GM12878 (cell line): Measurements from ENCODE around the gene MCEE. TPM values are rescaled to one million over a fixed set of nuclear protein-coding genes. Genes with fewer than 3 reads are reported as not detected.

ENCODE experiments used
- ATAC-seq: fragments of 200-7000 bp; cut with Tn5 transposase; 3 replicates; pipeline ENCODE4 v1.9.1; 2020; ENCODE audit warnings: mild to moderate bottlenecking, moderate library complexity
- BruUV-seq: library from RNA; stranded (reverse); fragments of 400-500 nt; replicated peaks from 2 replicates; lab custom pipeline; 2021; lab: Mats Ljungman, UMichigan
- CTCF ChIA-PET: fragments of 300-600 bp; sonication (Branson Sonifier 250); formaldehyde crosslinking; extraction: SDS; loops from one replicate; lab custom pipeline; 2021; ENCODE audit warnings: inconsistent platforms; lab: Yijun Ruan, JAX
- POLR2A ChIA-PET: fragments of 350-600 bp; formaldehyde crosslinking; extraction: SDS; loops from one replicate; lab custom pipeline; 2021; ENCODE audit warnings: inconsistent platforms; lab: Charles Lee
- RAD21 ChIA-PET: fragments of 300-600 bp; sonication (Branson Sonifier 250); formaldehyde crosslinking; loops from one replicate; lab custom pipeline; 2023; ENCODE audit warnings: antibody characterized with exemption; ENCODE audit not compliant: unreplicated experiment; lab: Charles Lee
- SMC1A ChIA-PET: fragments of 300-600 bp; sonication (Branson Sonifier 250); formaldehyde crosslinking; loops from one replicate; lab custom pipeline; 2023; ENCODE audit not compliant: unreplicated experiment, uncharacterized antibody; lab: Charles Lee
- DNase-seq: peaks from one replicate; pipeline ENCODE4 v3.0.0-alpha.2; 2011; ENCODE audit warnings: low read depth, low spot score
- FAIRE-seq: peaks from 3 replicates; lab custom pipeline; 2011; peaks lifted over from hg19 to GRCh38; lab: Jason Lieb, UNC
- H2AFZ ChIP-seq: 2 replicates; pipeline ENCODE4 v1.6.0; 2011; ENCODE audit warnings: low read depth, low read length, control low read depth; ENCODE audit not compliant: control insufficient read depth
- H3K27ac ChIP-seq: 2 replicates; pipeline ENCODE4 v1.5.1; 2011; ENCODE audit warnings: control low read depth; ENCODE audit not compliant: control insufficient read depth, insufficient read depth
- H3K27me3 ChIP-seq, 2 experiments: replicated peaks in 1 of 2; 2 replicates each; pipeline versions ENCODE4 v1.6.0 to v1.6.1; 2011; ENCODE audit warnings: low read length in 1 of 2; ENCODE audit not compliant: control insufficient read depth in 2 of 2, insufficient read depth in 2 of 2
- H3K36me3 ChIP-seq, 2 experiments: 2 replicates each; pipeline ENCODE4 v1.5.1; 2011; ENCODE audit warnings: low read length in 1 of 2; ENCODE audit not compliant: control insufficient read depth in 2 of 2, insufficient read depth in 2 of 2
- H3K4me1 ChIP-seq: 2 replicates; pipeline ENCODE4 v1.6.1; 2011; ENCODE audit warnings: mild to moderate bottlenecking, low read length, moderate library complexity, mixed read lengths; ENCODE audit not compliant: control insufficient read depth, insufficient read depth
- H3K4me2 ChIP-seq: 2 replicates; pipeline ENCODE4 v1.6.0; 2011; ENCODE audit warnings: control low read depth; ENCODE audit not compliant: control insufficient read depth, insufficient read depth
- H3K4me3 ChIP-seq: fragments of 200-600 bp; sonication (generic); 2 replicates; pipeline ENCODE4 v1.5.1; 2016
- H3K79me2 ChIP-seq: 2 replicates; pipeline ENCODE4 v1.6.0; 2011; ENCODE audit warnings: low read length; ENCODE audit not compliant: control insufficient read depth, insufficient read depth
- H3K9ac ChIP-seq: 2 replicates; pipeline ENCODE4 v1.8.0; 2011; ENCODE audit warnings: low read length, control low read depth, mixed read lengths; ENCODE audit not compliant: control insufficient read depth, insufficient read depth
- H3K9me3 ChIP-seq: replicated peaks from 3 replicates; pipeline ENCODE4 v1.5.1; 2011; ENCODE audit warnings: mild to moderate bottlenecking, low read length; ENCODE audit not compliant: control insufficient read depth, insufficient read depth
- H4K20me1 ChIP-seq: 2 replicates; pipeline ENCODE4 v1.6.0; 2011; ENCODE audit not compliant: control insufficient read depth, insufficient read depth
- BCL11A ChIP-seq: IDR thresholded peaks from 2 replicates; pipeline ENCODE4 v1.6.1; 2011; ENCODE audit warnings: low read depth, low read length
- ETV6 ChIP-seq, 2 experiments: fragments of 450-650 bp in 1 of 2; IDR thresholded peaks in 1 of 2; conservative IDR thresholded peaks in 1 of 2; 2 replicates each; pipeline ENCODE4 v1.6.1; 2014; ENCODE audit warnings: antibody characterized with exemption in 1 of 2, borderline replicate concordance in 1 of 2, low read depth in 1 of 2, mild to moderate bottlenecking in 1 of 2, moderate library complexity in 1 of 2
- GABPA ChIP-seq: IDR thresholded peaks from 2 replicates; pipeline ENCODE4 v1.6.1; 2014; ENCODE audit warnings: antibody characterized with exemption, low read depth, mild to moderate bottlenecking, inconsistent platforms
- HDGF ChIP-seq: fragments of 450-650 bp; IDR thresholded peaks from 2 replicates; pipeline ENCODE4 v1.6.1; 2016; ENCODE audit warnings: antibody characterized with exemption
- IKZF1 ChIP-seq: fragments of 450-650 bp; conservative IDR thresholded peaks from 2 replicates; pipeline ENCODE4 v1.6.1; 2017; ENCODE audit warnings: antibody characterized with exemption, mild to moderate bottlenecking
- MYC ChIP-seq: IDR thresholded peaks from 2 replicates; pipeline ENCODE4 v1.6.1; 2011; ENCODE audit warnings: mild to moderate bottlenecking, low read length, moderate library complexity, inconsistent platforms; ENCODE audit not compliant: insufficient read depth, insufficient replicate concordance, insufficient read length, severe bottlenecking
- RAD21 ChIP-seq: IDR thresholded peaks from 2 replicates; pipeline ENCODE4 v1.6.1; 2011; ENCODE audit warnings: mild to moderate bottlenecking, low read depth, low read length, moderate library complexity; ENCODE audit not compliant: insufficient read depth
- RBBP5 ChIP-seq: fragments of 200-600 bp; sonication (generic); conservative IDR thresholded peaks from 2 replicates; pipeline ENCODE4 v1.6.1; 2016
- SIN3A ChIP-seq: IDR thresholded peaks from 2 replicates; pipeline ENCODE4 v1.6.1; 2012; ENCODE audit warnings: low read depth, low read length, improper control_type of control experiment
- SMC3 ChIP-seq: IDR thresholded peaks from 2 replicates; pipeline ENCODE4 v1.6.1; 2011; ENCODE audit warnings: low read length, improper control_type of control experiment, borderline replicate concordance
- SREBF2 ChIP-seq: IDR thresholded peaks from 2 replicates; pipeline ENCODE4 v1.6.1; 2012; ENCODE audit warnings: mild to moderate bottlenecking, low read length
- TARDBP ChIP-seq: IDR thresholded peaks from 2 replicates; pipeline ENCODE4 v1.6.1; 2016; ENCODE audit warnings: borderline replicate concordance
- TBL1XR1 ChIP-seq: IDR thresholded peaks from 2 replicates; pipeline ENCODE4 v1.6.1; 2012; ENCODE audit warnings: low read depth, low read length, improper control_type of control experiment
- WGBS: methylation state at CpG from one replicate; pipeline ENCODE4 v1.1.6; 2016; ENCODE audit warnings: low lambda C conversion rate; ENCODE audit not compliant: insufficient replicate concordance, insufficient coverage; ENCODE audit errors: missing lambda C conversion rate; 5-methylcytosine and 5-hydroxymethylcytosine counted together
- in situ Hi-C: fragments of 300-500 bp; cut with MboI; formaldehyde crosslinking; loops from 9 replicates; pipeline ENCODE4 v1.14.3; 2018; ENCODE audit warnings: mixed read lengths
- intact Hi-C: fragments of 100-400 bp; cut with micrococcal nuclease; formaldehyde crosslinking; loops from one replicate; pipeline ENCODE4 v1.14.2; 2022; ENCODE audit not compliant: unreplicated experiment
- polyA plus RNA-seq, 11 experiments: library from polyadenylated mRNA; depleted of rRNA in 4 of 11; unstranded in 6 of 11; stranded (reverse) in 5 of 11; fragments of >200 nt; fragmentation: Nextera tagmentation in 4 of 11; fragmentation: Illumina TruSeq in 1 of 11; extraction: Ambion mirVana in 4 of 11; extraction: Trizol in 1 of 11; gene quantifications; 1 replicate in 1 of 11; 2 replicates in 10 of 11; pipeline versions ENCODE4 v1.2.1 to v1.2.3, GENCODE V29; 2011 to 2016; ENCODE audit warnings: inconsistent platforms in 2 of 11, missing spikeins in 2 of 11, low read depth in 1 of 11
- total RNA-seq, 4 experiments: library from RNA; depleted of rRNA in 3 of 4; stranded (reverse); fragments of >200 nt in 3 of 4; fragmentation: Illumina TruSeq in 1 of 4; extraction: Trizol in 1 of 4; gene quantifications; 2 replicates each; pipeline versions ENCODE4 v1.2.1 to v1.2.3, GENCODE V29; 2013 to 2021
- TF ChIP-seq, protein P1 (sequence below): IDR thresholded peaks from 2 replicates; pipeline ENCODE4 v1.6.1; 2011; ENCODE audit warnings: borderline replicate concordance, low read depth, mild to moderate bottlenecking, moderate library complexity, mixed read lengths, low read length; ENCODE audit not compliant: insufficient read depth; ENCODE audit errors: extremely low read length

MCEE gene
- total and polyA plus RNA-seq, 10 of the 15 experiments (the other 5 are each of a cell fraction or from before 2014, with no cell fraction given) = 17.3 to 63.4 (median 20.9) TPM

DNA sequence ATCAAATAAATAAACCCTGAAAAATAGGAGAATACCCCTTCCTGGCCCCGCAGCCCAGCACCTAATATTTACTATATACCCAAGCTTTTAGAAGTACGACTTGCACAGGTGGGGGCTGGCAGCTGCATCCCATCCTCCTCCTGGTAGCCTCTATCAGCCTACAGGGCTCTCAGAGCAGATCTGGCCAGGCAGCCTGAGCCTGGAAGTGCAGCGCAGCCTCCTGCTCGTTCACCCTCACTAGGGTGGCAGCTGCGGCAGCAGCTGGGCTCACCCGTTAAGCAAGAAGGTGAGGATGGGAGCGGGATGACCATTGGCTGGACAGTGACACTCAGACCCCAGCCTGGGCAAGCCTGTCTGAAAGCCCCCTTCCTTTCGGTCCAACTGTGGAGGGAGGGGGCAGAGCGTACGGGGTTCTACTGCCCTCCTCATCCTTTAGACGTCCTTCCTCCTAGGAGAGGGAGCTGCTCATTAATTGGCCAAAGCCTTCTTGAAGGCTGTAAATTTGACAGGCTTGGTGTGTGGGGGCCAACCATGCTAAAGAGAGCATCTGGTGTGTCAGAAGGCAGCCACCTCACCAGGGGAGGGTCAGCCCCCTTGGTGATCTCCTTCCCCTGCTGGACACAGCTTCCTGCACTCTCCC, 23.7 kb upstream of the MCEE start:
- DNase-seq = no peak
- ATAC-seq = no peak
- WGBS = 58% methylated on average over 11 of the region's 11 CpGs
- in situ Hi-C loops = loop anchor here (25.0 kb wide), 1 partner anchor 359 kb away; no protein-coding TSS in a partner anchor
- intact Hi-C loops = loop anchor here (2.0 to 10.0 kb wide), 2 partner anchors 131 to 231 kb away; no protein-coding TSS in a partner anchor
- no peaks in the 10 kb centered on the region for H4K20me1 ChIP-seq
- no peaks in the 10 kb centered on the region for H3K4me1 ChIP-seq
- H3K9me3 ChIP-seq = no peaks in the 10 kb centered on the region
- TF ChIP-seq GABPA = no peak
- TF ChIP-seq, protein P1, sequence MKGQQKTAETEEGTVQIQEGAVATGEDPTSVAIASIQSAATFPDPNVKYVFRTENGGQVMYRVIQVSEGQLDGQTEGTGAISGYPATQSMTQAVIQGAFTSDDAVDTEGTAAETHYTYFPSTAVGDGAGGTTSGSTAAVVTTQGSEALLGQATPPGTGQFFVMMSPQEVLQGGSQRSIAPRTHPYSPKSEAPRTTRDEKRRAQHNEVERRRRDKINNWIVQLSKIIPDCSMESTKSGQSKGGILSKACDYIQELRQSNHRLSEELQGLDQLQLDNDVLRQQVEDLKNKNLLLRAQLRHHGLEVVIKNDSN = no peak
- no peak for TF ChIP-seq ETV6 (conservative IDR thresholded peaks at IDR 0.05 in 1 of 2, IDR thresholded peaks at IDR 0.05 in 1 of 2; ENCODE audit: borderline replicate concordance in 1 of 2, low read depth in 1 of 2)
- no peak for TF ChIP-seq RBBP5
- TF ChIP-seq IKZF1 = no peak
- no peak for TF ChIP-seq SMC3
- TF ChIP-seq SIN3A = no peak
- TF ChIP-seq RAD21 = no peak
- no peak for TF ChIP-seq TBL1XR1
- no peak for TF ChIP-seq SREBF2
- no peak for TF ChIP-seq HDGF
- TF ChIP-seq BCL11A = no peak
- TF ChIP-seq TARDBP = no peak
- TF ChIP-seq MYC = no peak
- no peak overlapping the region for H2AFZ ChIP-seq
- no peaks in the 10 kb centered on the region for H3K27me3 ChIP-seq
- RAD21 ChIA-PET = interaction anchor here (1.1 to 4.1 kb wide), 4 partner anchors 53 to 104 kb away, joined by 3 to 31 read pairs (median 14); no protein-coding TSS in a partner anchor
- peaks cover 4 to 10% of the 10 kb centered on the region in 2 experiments for H3K36me3 ChIP-seq
- H3K9ac ChIP-seq = no peak overlapping the region
- FAIRE-seq = no peak
- SMC1A ChIA-PET = interaction anchor here (1.9 to 2.5 kb wide), 3 partner anchors 9 to 105 kb away, joined by 10 to 19 read pairs (median 13); no protein-coding TSS in a partner anchor
- H3K4me2 ChIP-seq = no peak overlapping the region
- POLR2A ChIA-PET = no interaction called here
- H3K4me3 ChIP-seq = no peak overlapping the region
- BruUV-seq = no TSS peak
- no peak overlapping the region for H3K27ac ChIP-seq
- no peaks in the 10 kb centered on the region for H3K79me2 ChIP-seq
- CTCF ChIA-PET = interaction anchor here (0.6 to 7.7 kb wide), 7 partner anchors 10 to 243 kb away, joined by 3 to 39 read pairs (median 6); partner anchors contain the start of gene NAGK
